Osteoblast (primary cell): ENCODE measurements around the gene PLEKHH2. TPM values are rescaled to one million over a fixed set of nuclear protein-coding genes. Genes with fewer than 3 reads are reported as not detected.

Experiments used
- DNase-seq: peaks from one replicate; pipeline ENCODE4 v3.0.0; 2011; ENCODE audit warnings: low spot score, mixed read lengths; ENCODE audit not compliant: insufficient read length; ENCODE audit errors: missing footprints
- H2AFZ ChIP-seq: 2 replicates; pipeline ENCODE4 v1.6.0; 2011; ENCODE audit warnings: mild to moderate bottlenecking, low read length
- H3K27ac ChIP-seq: 2 replicates; pipeline ENCODE4 v1.5.1; 2011; ENCODE audit warnings: mild to moderate bottlenecking, low read depth, low read length, moderate library complexity
- H3K27me3 ChIP-seq: 2 replicates; pipeline ENCODE4 v1.6.0; 2012; ENCODE audit warnings: mild to moderate bottlenecking, control low read depth, inconsistent platforms, low read length, moderate library complexity; ENCODE audit not compliant: insufficient read depth
- H3K36me3 ChIP-seq: 2 replicates; pipeline ENCODE4 v1.5.1; 2011; ENCODE audit warnings: mild to moderate bottlenecking, low read length, control low read depth, moderate library complexity; ENCODE audit not compliant: insufficient read depth
- H3K4me1 ChIP-seq: 2 replicates; pipeline ENCODE4 v1.5.1; 2011; ENCODE audit warnings: mild to moderate bottlenecking, low read length, control low read depth, moderate library complexity; ENCODE audit not compliant: insufficient read depth
- H3K4me2 ChIP-seq: 2 replicates; pipeline ENCODE4 v1.6.0; 2011; ENCODE audit warnings: mild to moderate bottlenecking, low read length; ENCODE audit not compliant: insufficient read depth
- H3K4me3 ChIP-seq: fragments of 200-600 bp; sonication (generic); 3 replicates; pipeline ENCODE4 v1.5.1; 2012; ENCODE audit warnings: mild to moderate bottlenecking, low read length, inconsistent platforms; ENCODE audit not compliant: insufficient read depth
- H3K79me2 ChIP-seq: 2 replicates; pipeline ENCODE4 v1.6.0; 2012; ENCODE audit warnings: mild to moderate bottlenecking, low read length, control low read depth, inconsistent platforms; ENCODE audit not compliant: insufficient read depth
- H3K9me3 ChIP-seq: 2 replicates; pipeline ENCODE4 v1.5.1; 2011; ENCODE audit warnings: low read depth, low read length, control low read depth
- H4K20me1 ChIP-seq: 2 replicates; pipeline ENCODE4 v1.6.0; 2012; ENCODE audit warnings: mild to moderate bottlenecking, low read length, control low read depth; ENCODE audit not compliant: insufficient read depth
- total RNA-seq: library from RNA; depleted of rRNA; stranded (reverse); fragments of >200 nt; gene quantifications from 2 replicates; pipeline ENCODE4 v1.2.3, GENCODE V29; 2012
- TF ChIP-seq, protein P1 (sequence below): IDR thresholded peaks from 2 replicates; pipeline ENCODE4 v1.5.1; 2011; ENCODE audit warnings: mild to moderate bottlenecking, low read depth, low read length, moderate library complexity; ENCODE audit errors: extremely low read depth

The PLEKHH2 gene
- total RNA-seq, 1 donor = 18.8 TPM

DNA sequence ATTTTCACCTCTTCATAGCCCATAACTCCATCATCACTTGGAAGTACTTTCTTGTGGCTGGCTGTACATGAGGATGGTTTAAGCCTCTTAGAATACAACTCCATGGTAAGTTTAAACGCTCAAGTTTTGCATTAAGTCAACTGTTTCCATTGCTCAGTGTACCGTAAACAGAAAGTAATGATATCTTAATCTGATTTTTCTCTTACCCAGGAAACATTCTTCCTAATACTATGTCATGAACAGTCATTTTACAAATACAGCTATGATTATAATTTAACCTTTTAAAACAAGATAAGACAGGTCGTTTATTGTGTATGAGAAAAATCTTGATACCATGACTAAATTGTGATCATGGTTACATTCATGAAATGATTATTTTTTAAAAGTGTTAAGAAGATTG, 125.2 kb downstream of the PLEKHH2 start:
- TF ChIP-seq, protein P1, sequence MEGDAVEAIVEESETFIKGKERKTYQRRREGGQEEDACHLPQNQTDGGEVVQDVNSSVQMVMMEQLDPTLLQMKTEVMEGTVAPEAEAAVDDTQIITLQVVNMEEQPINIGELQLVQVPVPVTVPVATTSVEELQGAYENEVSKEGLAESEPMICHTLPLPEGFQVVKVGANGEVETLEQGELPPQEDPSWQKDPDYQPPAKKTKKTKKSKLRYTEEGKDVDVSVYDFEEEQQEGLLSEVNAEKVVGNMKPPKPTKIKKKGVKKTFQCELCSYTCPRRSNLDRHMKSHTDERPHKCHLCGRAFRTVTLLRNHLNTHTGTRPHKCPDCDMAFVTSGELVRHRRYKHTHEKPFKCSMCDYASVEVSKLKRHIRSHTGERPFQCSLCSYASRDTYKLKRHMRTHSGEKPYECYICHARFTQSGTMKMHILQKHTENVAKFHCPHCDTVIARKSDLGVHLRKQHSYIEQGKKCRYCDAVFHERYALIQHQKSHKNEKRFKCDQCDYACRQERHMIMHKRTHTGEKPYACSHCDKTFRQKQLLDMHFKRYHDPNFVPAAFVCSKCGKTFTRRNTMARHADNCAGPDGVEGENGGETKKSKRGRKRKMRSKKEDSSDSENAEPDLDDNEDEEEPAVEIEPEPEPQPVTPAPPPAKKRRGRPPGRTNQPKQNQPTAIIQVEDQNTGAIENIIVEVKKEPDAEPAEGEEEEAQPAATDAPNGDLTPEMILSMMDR = no peak
- DNase-seq = no peak
- no peak overlapping the region for H3K27ac ChIP-seq
- H2AFZ ChIP-seq = no peak overlapping the region
- no peaks in the 10 kb centered on the region for H4K20me1 ChIP-seq
- no peak overlapping the region for H3K4me2 ChIP-seq
- H3K4me1 ChIP-seq = peaks cover 13% of the 10 kb centered on the region
- no peaks in the 10 kb centered on the region for H3K9me3 ChIP-seq
- H3K27me3 ChIP-seq = no peaks in the 10 kb centered on the region
- no peak overlapping the region for H3K4me3 ChIP-seq
- peaks cover 3% of the 10 kb centered on the region for H3K36me3 ChIP-seq
- H3K79me2 ChIP-seq = no peaks in the 10 kb centered on the region

DNA sequence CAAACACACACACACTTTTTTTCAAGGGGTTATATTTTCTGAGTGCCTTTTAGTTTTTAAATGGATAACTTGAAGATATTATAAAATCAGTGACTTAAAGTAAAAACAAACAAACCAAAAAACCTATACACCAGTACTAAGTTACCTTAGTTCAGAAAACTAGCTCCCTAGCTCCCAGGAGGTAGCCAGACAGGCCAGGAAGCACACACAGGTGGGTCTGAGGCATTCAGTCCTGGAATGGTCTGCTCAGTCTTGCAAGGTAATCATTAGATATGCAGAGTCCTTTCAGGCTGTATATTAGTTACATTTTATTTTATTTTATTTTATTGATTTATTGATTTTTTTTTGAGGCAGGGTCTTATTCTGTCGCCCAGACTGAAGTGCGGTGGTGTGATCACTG, 126.0 kb downstream of the PLEKHH2 start:
- no peaks in the 10 kb centered on the region for H3K79me2 ChIP-seq
- no peak for DNase-seq
- H3K27me3 ChIP-seq = no peaks in the 10 kb centered on the region
- H3K4me1 ChIP-seq = peaks cover 13% of the 10 kb centered on the region
- no peak overlapping the region for H3K4me2 ChIP-seq
- no peaks in the 10 kb centered on the region for H4K20me1 ChIP-seq
- peaks cover 3% of the 10 kb centered on the region for H3K36me3 ChIP-seq
- H3K4me3 ChIP-seq = no peak overlapping the region
- H3K9me3 ChIP-seq = no peaks in the 10 kb centered on the region
- no peak overlapping the region for H2AFZ ChIP-seq
- TF ChIP-seq, protein P1 = no peak
- no peak overlapping the region for H3K27ac ChIP-seq

DNA sequence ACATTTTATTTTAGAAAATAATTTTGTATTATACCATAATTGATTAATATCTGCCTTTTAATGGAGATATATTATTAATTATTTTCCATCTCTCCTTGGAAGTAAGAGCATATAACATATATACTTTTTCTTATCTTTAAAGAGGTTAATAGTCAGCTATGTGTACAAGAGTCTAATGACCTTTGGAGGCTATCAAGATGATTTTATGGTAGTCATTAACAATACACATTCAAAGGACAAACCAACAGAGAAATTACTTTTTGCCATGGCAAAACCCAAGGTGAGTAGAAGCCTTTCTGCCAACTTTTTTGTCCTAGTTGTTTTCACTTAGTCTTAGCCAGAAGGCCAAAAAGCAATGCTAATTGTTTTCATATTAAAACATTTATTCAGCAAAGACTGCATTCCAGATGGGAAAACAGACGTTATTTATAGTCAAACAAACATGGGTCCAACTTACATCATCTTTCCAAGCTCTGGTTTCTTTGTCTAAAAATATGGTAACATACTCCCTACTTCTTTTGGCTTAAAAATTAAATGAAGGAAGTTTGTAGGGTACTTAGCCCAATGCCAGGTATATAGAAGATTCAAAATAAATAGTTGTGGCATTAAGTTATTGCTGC, 127.1 kb downstream of the PLEKHH2 start:
- H3K9me3 ChIP-seq = no peaks in the 10 kb centered on the region
- TF ChIP-seq, protein P1 = no peak
- H3K36me3 ChIP-seq = peaks cover 3% of the 10 kb centered on the region
- H3K4me2 ChIP-seq = no peak overlapping the region
- DNase-seq = no peak
- no peaks in the 10 kb centered on the region for H3K27me3 ChIP-seq
- H4K20me1 ChIP-seq = no peaks in the 10 kb centered on the region
- no peaks in the 10 kb centered on the region for H3K79me2 ChIP-seq
- H3K4me1 ChIP-seq = peaks cover 6% of the 10 kb centered on the region
- no peak overlapping the region for H3K27ac ChIP-seq
- no peak overlapping the region for H2AFZ ChIP-seq
- H3K4me3 ChIP-seq = no peak overlapping the region

DNA sequence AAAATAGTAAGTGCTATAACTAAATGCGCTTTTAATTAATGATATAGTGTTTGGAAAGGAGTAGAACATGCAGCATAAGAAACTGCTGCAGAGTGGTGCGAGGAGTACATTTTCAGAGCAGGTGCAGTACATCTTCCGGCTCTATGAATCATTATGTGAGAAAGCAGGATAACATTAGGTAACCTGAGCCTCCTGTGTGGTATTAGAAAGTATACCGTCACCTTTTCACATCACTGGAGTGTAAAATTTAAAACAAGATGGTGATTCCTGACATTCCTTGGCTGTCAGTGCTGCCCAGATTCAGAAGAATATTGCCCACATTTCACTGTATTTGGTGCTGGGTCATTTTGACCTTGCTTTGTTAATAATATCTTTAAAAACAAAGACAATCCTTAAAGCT, 128.9 kb downstream of the PLEKHH2 start:
- Histone ChIP-seq H3K4me2 (no peak overlapping the region), H2AFZ (no peak overlapping the region)

More for the DNA sequence above, 128.9 kb downstream of the PLEKHH2 start:
- H3K9me3 ChIP-seq = no peaks in the 10 kb centered on the region
- H4K20me1 ChIP-seq = no peaks in the 10 kb centered on the region
- H3K27ac ChIP-seq = no peak overlapping the region
- H3K79me2 ChIP-seq = no peaks in the 10 kb centered on the region
- H3K36me3 ChIP-seq = peaks cover 3% of the 10 kb centered on the region
- H3K4me1 ChIP-seq = no peaks in the 10 kb centered on the region
- no peaks in the 10 kb centered on the region for H3K27me3 ChIP-seq
- DNase-seq = no peak
- no peak overlapping the region for H3K4me3 ChIP-seq
- TF ChIP-seq, protein P1 = no peak
